Caco-2 (cell line): ENCODE data around the gene PITPNM3. TPM values are rescaled to one million over a fixed set of nuclear protein-coding genes. Genes with fewer than 3 reads are reported as not detected.

Experiments
- BruUV-seq: library from RNA; stranded (reverse); fragments of 400-500 nt; replicated peaks from 2 replicates; lab custom pipeline; 2021; lab: Mats Ljungman, UMichigan
- CTCF ChIA-PET: fragments of 300-600 bp; sonication (Branson Sonifier 250); formaldehyde crosslinking; loops from one replicate; lab custom pipeline; 2022; ENCODE audit warnings: antibody characterized with exemption; lab: Charles Lee
- POLR2A ChIA-PET: fragments of 300-600 bp; sonication (Branson Sonifier 250); formaldehyde crosslinking; loops from one replicate; lab custom pipeline; 2022; ENCODE audit warnings: antibody characterized with exemption; lab: Charles Lee
- DNase-seq, 2 experiments: peaks; one replicate each; pipeline versions ENCODE4 v3.0.0 to v3.0.0-alpha.2; 2020 to 2022
- H3K27me3 ChIP-seq: replicated peaks from 2 replicates; pipeline ENCODE4 v1.6.0; 2011; ENCODE audit warnings: low read length; ENCODE audit not compliant: control insufficient read depth, insufficient read depth
- H3K36me3 ChIP-seq: 2 replicates; pipeline ENCODE4 v1.5.1; 2011; ENCODE audit warnings: low read length; ENCODE audit not compliant: control insufficient read depth, insufficient read depth
- H3K4me1 ChIP-seq: fragments of 250-450 bp; sonication (Bioruptor Pico); 2 replicates; pipeline ENCODE4 v1.5.1; 2020; ENCODE audit warnings: mild to moderate bottlenecking
- H3K4me3 ChIP-seq: 2 replicates; pipeline ENCODE4 v1.5.1; 2011; ENCODE audit warnings: low read depth, mild to moderate bottlenecking, control low read depth, low read length
- H3K9me3 ChIP-seq: fragments of 250-450 bp; sonication (Bioruptor Pico); 2 replicates; pipeline ENCODE4 v1.5.1; 2020; ENCODE audit warnings: mild to moderate bottlenecking, moderate library complexity
- H3K27ac Mint-ChIP-seq: one replicate; pipeline ENCODE4 v1.8.0; 2022; ENCODE audit warnings: mixed read lengths; ENCODE audit not compliant: unreplicated experiment
- H3K27me3 Mint-ChIP-seq: one replicate; pipeline ENCODE4 v1.8.0; 2022; ENCODE audit warnings: mixed read lengths; ENCODE audit not compliant: insufficient read depth, unreplicated experiment
- H3K36me3 Mint-ChIP-seq: one replicate; pipeline ENCODE4 v1.8.0; 2022; ENCODE audit warnings: mild to moderate bottlenecking, mixed read lengths; ENCODE audit not compliant: insufficient read depth, unreplicated experiment
- H3K4me1 Mint-ChIP-seq: one replicate; pipeline ENCODE4 v1.8.0; 2022; ENCODE audit warnings: low read depth, mixed read lengths; ENCODE audit not compliant: unreplicated experiment
- H3K4me3 Mint-ChIP-seq: one replicate; pipeline ENCODE4 v1.8.0; 2022; ENCODE audit warnings: mild to moderate bottlenecking, moderate library complexity, mixed read lengths; ENCODE audit not compliant: unreplicated experiment
- H3K9me3 Mint-ChIP-seq: one replicate; pipeline ENCODE4 v1.8.0; 2022; ENCODE audit warnings: mixed read lengths; ENCODE audit not compliant: unreplicated experiment
- CTCF ChIP-seq, 2 experiments: fragments of 200-600 bp in 1 of 2; IDR thresholded peaks; 1 replicate in 1 of 2; 2 replicates in 1 of 2; pipeline versions ENCODE4 v1.5.1 to v1.8.0; 2011 to 2022; ENCODE audit warnings: antibody characterized with exemption in 1 of 2, control low read depth in 1 of 2, inconsistent platforms in 1 of 2, low read depth in 1 of 2, low read length in 1 of 2, mild to moderate bottlenecking in 1 of 2, moderate library complexity in 1 of 2; ENCODE audit not compliant: insufficient read depth in 1 of 2, severe bottlenecking in 1 of 2, unreplicated experiment in 1 of 2
- intact Hi-C: fragments of 100-400 bp; cut with micrococcal nuclease; formaldehyde crosslinking; loops from one replicate; pipeline ENCODE4 v1.10.0; 2022; ENCODE audit not compliant: unreplicated experiment
- total RNA-seq: library from RNA; stranded (reverse); gene quantifications from 2 replicates; pipeline ENCODE4 v1.2.3, GENCODE V29; 2022

The PITPNM3 gene
- total RNA-seq, 1 experiment from 2014 or later, result 0.50 TPM

- H3K9me3 Mint-ChIP-seq, result no peaks in the 10 kb centered on the region
- H3K4me3 ChIP-seq, result no peak overlapping the region
- H3K27ac Mint-ChIP-seq, result no peak overlapping the region
- ChIA-PET CTCF (no interaction called here), POLR2A (no interaction called here)
- no peaks in the 10 kb centered on the region for H3K36me3 ChIP-seq
- BruUV-seq, result no TSS peak
- H3K36me3 Mint-ChIP-seq, result no peaks in the 10 kb centered on the region
- intact Hi-C loops, result no loop called here
- no peaks in the 10 kb centered on the region for H3K4me1 Mint-ChIP-seq
- H3K9me3 ChIP-seq, result no peaks in the 10 kb centered on the region
- H3K4me3 Mint-ChIP-seq, result no peak overlapping the region
- no peak for TF ChIP-seq CTCF (IDR thresholded peaks at IDR 0.05; ENCODE audit: insufficient read depth in 1 of 2, low read depth in 1 of 2, low read length in 1 of 2, severe bottlenecking in 1 of 2, unreplicated experiment in 1 of 2)
- H3K27me3 ChIP-seq, result no peaks in the 10 kb centered on the region
- DNase-seq, result no peak
- no peaks in the 10 kb centered on the region for H3K4me1 ChIP-seq
- peaks cover 6% of the 10 kb centered on the region for H3K27me3 Mint-ChIP-seq
Measured at GRCh38 chr17:6408735-6409134, 147.6 kb downstream of the PITPNM3 start.

- Mint-ChIP-seq H3K4me1 (no peaks in the 10 kb centered on the region), H3K27ac (no peak overlapping the region), H3K36me3 (no peaks in the 10 kb centered on the region), H3K9me3 (no peaks in the 10 kb centered on the region), H3K4me3 (no peak overlapping the region), H3K27me3 (peaks cover 5% of the 10 kb centered on the region)
- Histone ChIP-seq H3K36me3 (no peaks in the 10 kb centered on the region), H3K4me3 (no peak overlapping the region), H3K27me3 (no peaks in the 10 kb centered on the region), H3K4me1 (no peaks in the 10 kb centered on the region), H3K9me3 (no peaks in the 10 kb centered on the region)
- POLR2A ChIA-PET, result no interaction called here
- no peak for TF ChIP-seq CTCF (IDR thresholded peaks at IDR 0.05; ENCODE audit: insufficient read depth in 1 of 2, low read depth in 1 of 2, low read length in 1 of 2, severe bottlenecking in 1 of 2, unreplicated experiment in 1 of 2)
- intact Hi-C loops, result no loop called here
- DNase-seq, result no peak
- CTCF ChIA-PET, result no interaction called here
- BruUV-seq, result no TSS peak
Measured at GRCh38 chr17:6408276-6408675, 148.1 kb downstream of the PITPNM3 start.

DNA sequence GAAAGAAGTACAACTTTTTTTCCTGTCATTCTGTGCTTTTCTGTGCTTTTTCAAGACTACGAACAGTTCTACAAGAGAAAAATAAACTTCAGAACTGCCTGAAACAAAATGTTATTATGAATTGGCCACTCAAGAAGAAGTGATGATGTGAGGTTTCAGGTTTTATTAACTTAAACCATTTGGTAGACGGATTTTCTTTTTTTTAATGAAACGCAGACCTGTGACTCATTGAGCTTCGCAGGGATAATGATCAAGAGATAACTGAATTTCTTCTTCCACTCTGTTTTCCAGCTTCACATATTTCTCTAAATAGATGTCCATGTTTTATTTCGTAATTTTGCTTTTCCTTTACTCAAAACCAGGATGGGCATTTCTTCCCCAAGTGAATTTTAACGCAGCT lies 154.1 kb downstream of the PITPNM3 start:
- no peaks in the 10 kb centered on the region for H3K9me3 Mint-ChIP-seq
- no peaks in the 10 kb centered on the region for H3K27me3 Mint-ChIP-seq
- no peak overlapping the region for H3K4me3 Mint-ChIP-seq
- intact Hi-C loops, result no loop called here
- H3K36me3 Mint-ChIP-seq, result no peaks in the 10 kb centered on the region
- ChIA-PET CTCF (no interaction called here), POLR2A (no interaction called here)
- no peaks in the 10 kb centered on the region for H3K4me1 Mint-ChIP-seq
- H3K4me3 ChIP-seq, result no peak overlapping the region
- BruUV-seq, result no TSS peak
- DNase-seq, result no peak
- no peaks in the 10 kb centered on the region for H3K27me3 ChIP-seq
- H3K9me3 ChIP-seq, result no peaks in the 10 kb centered on the region
- no peaks in the 10 kb centered on the region for H3K36me3 ChIP-seq
- no peak for TF ChIP-seq CTCF (IDR thresholded peaks at IDR 0.05; ENCODE audit: insufficient read depth in 1 of 2, low read depth in 1 of 2, low read length in 1 of 2, severe bottlenecking in 1 of 2, unreplicated experiment in 1 of 2)
- no peaks in the 10 kb centered on the region for H3K4me1 ChIP-seq
- no peak overlapping the region for H3K27ac Mint-ChIP-seq

Other genes with a start within 250 kb of the PITPNM3 start
- not detected in 2 replicates for gene AIPL1, start 121.4 kb downstream of the PITPNM3 start, total RNA-seq
- 15.8 and 15.9 TPM in 2 replicates for gene PIMREG, start 112.1 kb downstream of the PITPNM3 start, total RNA-seq
- 7.7 and 9.8 TPM in 2 replicates for gene KIAA0753, start 84.2 kb upstream of the PITPNM3 start, total RNA-seq
- 59.1 and 68.6 TPM in 2 replicates for gene TXNDC17, start 84.5 kb upstream of the PITPNM3 start, total RNA-seq
- 9.5 and 10.2 TPM in 2 replicates for gene MED31, start 95.0 kb upstream of the PITPNM3 start, total RNA-seq
- gene C17orf100, start 95.2 kb upstream of the PITPNM3 start, total RNA-seq, result 3.1 and 3.4 TPM in 2 replicates
- gene SLC13A5, start 156.8 kb upstream of the PITPNM3 start, total RNA-seq, result 0.11 TPM in 1 of 2 replicates, not detected in the other
- gene XAF1, start 199.5 kb upstream of the PITPNM3 start, total RNA-seq, result 0.25 TPM in 1 of 2 replicates, not detected in the other
- not detected in 2 replicates for gene FBXO39, start 219.7 kb upstream of the PITPNM3 start, total RNA-seq